DND-41 (cell line): ENCODE results near the gene GLIS2.

Experiments used
- ATAC-seq: fragments of 200-7000 bp; cut with Tn5 transposase; 3 replicates; pipeline ENCODE4 v1.9.1; 2021; ENCODE audit warnings: low read depth; ENCODE audit not compliant: insufficient read depth
- DNase-seq: peaks from one replicate; pipeline ENCODE4 v3.0.0-alpha.2; 2020
- H2AFZ ChIP-seq: 2 replicates; pipeline ENCODE4 v1.6.0; 2012; ENCODE audit warnings: low read depth, low read length
- H3K27ac ChIP-seq: 2 replicates; pipeline ENCODE4 v1.5.1; 2012; ENCODE audit warnings: low read length, inconsistent platforms
- H3K27me3 ChIP-seq: fragments of 200-600 bp; sonication (generic); 2 replicates; pipeline ENCODE4 v1.6.0; 2012; ENCODE audit warnings: low read length, mild to moderate bottlenecking, inconsistent platforms; ENCODE audit not compliant: insufficient read depth, poor library complexity
- H3K36me3 ChIP-seq: 2 replicates; pipeline ENCODE4 v1.5.1; 2012; ENCODE audit warnings: low read length, inconsistent platforms; ENCODE audit not compliant: insufficient read depth
- H3K4me1 ChIP-seq: 2 replicates; pipeline ENCODE4 v1.5.1; 2012; ENCODE audit warnings: mild to moderate bottlenecking, low read length; ENCODE audit not compliant: insufficient read depth
- H3K4me2 ChIP-seq: 2 replicates; pipeline ENCODE4 v1.6.0; 2012; ENCODE audit warnings: mild to moderate bottlenecking, moderate library complexity, low read length, inconsistent platforms; ENCODE audit not compliant: insufficient read depth
- H3K4me3 ChIP-seq, 2 experiments: fragments of 200-600 bp in 1 of 2; shearing (Covaris generic) in 1 of 2; 2 replicates each; pipeline ENCODE4 v1.5.1; 2012 to 2016; ENCODE audit warnings: inconsistent platforms in 2 of 2, low read length in 2 of 2, mild to moderate bottlenecking in 2 of 2, low read depth in 1 of 2, moderate library complexity in 1 of 2
- H3K79me2 ChIP-seq: 2 replicates; pipeline ENCODE4 v1.6.0; 2012; ENCODE audit warnings: low read length, inconsistent platforms; ENCODE audit not compliant: insufficient read depth
- H3K9ac ChIP-seq: 2 replicates; pipeline ENCODE4 v1.6.0; 2012; ENCODE audit warnings: low read depth, mild to moderate bottlenecking, inconsistent platforms, low read length, moderate library complexity
- H3K9me3 ChIP-seq: 2 replicates; pipeline ENCODE4 v1.5.1; 2012; ENCODE audit warnings: low read length, moderate library complexity, mild to moderate bottlenecking, inconsistent platforms; ENCODE audit not compliant: insufficient read depth, severe bottlenecking
- H4K20me1 ChIP-seq: 2 replicates; pipeline ENCODE4 v1.6.0; 2012; ENCODE audit warnings: low read length; ENCODE audit not compliant: insufficient read depth
- EZH2 ChIP-seq: IDR thresholded peaks from 3 replicates; pipeline ENCODE4 v1.6.1; 2012; ENCODE audit warnings: borderline replicate concordance, low read depth, mild to moderate bottlenecking, moderate library complexity, low read length, inconsistent platforms; ENCODE audit not compliant: severe bottlenecking
- TF ChIP-seq, protein P1 (sequence below): IDR thresholded peaks from 2 replicates; pipeline ENCODE4 v1.5.1; 2012; ENCODE audit warnings: borderline replicate concordance, low read length, moderate library complexity, mild to moderate bottlenecking; ENCODE audit not compliant: poor library complexity, severe bottlenecking; ENCODE audit errors: extremely low read depth

GLIS2 gene

DNA sequence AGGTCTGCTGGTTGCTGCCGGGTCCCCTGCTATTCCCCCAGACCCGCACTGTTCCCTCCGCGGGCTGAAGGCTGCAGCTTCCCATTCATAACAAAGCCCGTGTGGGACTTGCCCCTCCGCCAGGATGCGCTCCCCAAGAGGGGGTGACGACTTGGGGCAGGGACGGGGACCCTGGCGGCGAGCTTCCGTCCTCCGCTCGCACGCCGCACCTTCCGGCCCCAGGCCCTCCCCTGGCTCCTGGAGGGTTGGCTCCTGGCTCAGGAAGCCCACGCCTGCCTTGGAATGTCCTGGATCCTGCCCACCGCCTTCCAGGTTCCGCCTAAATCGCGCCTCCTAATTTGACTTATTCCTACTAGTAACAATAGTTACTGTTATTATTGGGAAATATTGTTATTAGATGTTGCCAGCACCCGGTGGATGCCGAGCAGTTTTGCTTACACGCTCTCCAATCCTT, 42.0 kb upstream of the GLIS2 start:
- peak overlapping the region; percentile 88 for H3K9ac ChIP-seq
- H4K20me1 ChIP-seq = no peaks in the 10 kb centered on the region; the same call in 1 of the 2 replicates
- no peak for TF ChIP-seq EZH2
- TF ChIP-seq, protein P1, sequence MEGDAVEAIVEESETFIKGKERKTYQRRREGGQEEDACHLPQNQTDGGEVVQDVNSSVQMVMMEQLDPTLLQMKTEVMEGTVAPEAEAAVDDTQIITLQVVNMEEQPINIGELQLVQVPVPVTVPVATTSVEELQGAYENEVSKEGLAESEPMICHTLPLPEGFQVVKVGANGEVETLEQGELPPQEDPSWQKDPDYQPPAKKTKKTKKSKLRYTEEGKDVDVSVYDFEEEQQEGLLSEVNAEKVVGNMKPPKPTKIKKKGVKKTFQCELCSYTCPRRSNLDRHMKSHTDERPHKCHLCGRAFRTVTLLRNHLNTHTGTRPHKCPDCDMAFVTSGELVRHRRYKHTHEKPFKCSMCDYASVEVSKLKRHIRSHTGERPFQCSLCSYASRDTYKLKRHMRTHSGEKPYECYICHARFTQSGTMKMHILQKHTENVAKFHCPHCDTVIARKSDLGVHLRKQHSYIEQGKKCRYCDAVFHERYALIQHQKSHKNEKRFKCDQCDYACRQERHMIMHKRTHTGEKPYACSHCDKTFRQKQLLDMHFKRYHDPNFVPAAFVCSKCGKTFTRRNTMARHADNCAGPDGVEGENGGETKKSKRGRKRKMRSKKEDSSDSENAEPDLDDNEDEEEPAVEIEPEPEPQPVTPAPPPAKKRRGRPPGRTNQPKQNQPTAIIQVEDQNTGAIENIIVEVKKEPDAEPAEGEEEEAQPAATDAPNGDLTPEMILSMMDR = peak; percentile 48
- H3K4me1 ChIP-seq = peaks cover 29% of the 10 kb centered on the region
- peaks cover 11% of the 10 kb centered on the region for H3K36me3 ChIP-seq
- no peaks in the 10 kb centered on the region for H3K9me3 ChIP-seq
- DNase-seq (peak; percentile 52), ATAC-seq (peak; percentile 20)
- H3K27ac ChIP-seq = peak overlapping the region; percentile 45; the same call in 1 of the 2 replicates
- peaks cover 34% of the 10 kb centered on the region for H3K79me2 ChIP-seq
- peak overlapping the region; percentile 75 for H2AFZ ChIP-seq
- H3K4me3 ChIP-seq = peak overlapping the region; percentile 39 to 82; a peak in 3 of 4 replicates
- H3K4me2 ChIP-seq = peak overlapping the region; percentile 95
- no peaks in the 10 kb centered on the region for H3K27me3 ChIP-seq

DNA sequence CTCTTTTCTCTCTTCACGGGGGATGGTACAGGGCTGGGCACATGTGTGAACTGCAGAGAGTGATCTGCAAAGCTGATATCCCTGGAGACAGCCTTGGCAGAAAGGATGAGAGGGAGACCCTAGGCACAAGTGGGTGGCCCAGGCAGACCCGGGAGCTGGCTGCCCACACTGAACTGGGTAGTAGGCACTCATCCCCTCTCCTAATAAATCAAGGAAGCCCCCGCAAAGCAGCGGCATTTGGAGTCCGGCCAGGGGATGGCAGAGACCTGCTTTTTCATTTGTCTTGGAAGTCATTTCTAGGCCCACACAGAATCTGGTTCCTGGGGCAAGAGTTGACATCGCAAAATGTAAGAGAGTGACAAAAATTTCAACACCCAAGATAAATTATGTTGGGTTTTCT, 40.0 kb upstream of the GLIS2 start:
- Histone ChIP-seq H3K27ac (no peak overlapping the region), H3K4me3 (no peak overlapping the region), H3K36me3 (no peaks in the 10 kb centered on the region; the same call in 1 of the 2 replicates), H4K20me1 (no peaks in the 10 kb centered on the region), H3K9me3 (no peaks in the 10 kb centered on the region), H3K4me1 (peaks cover 20% of the 10 kb centered on the region), H3K9ac (no peak overlapping the region), H3K4me2 (no peak overlapping the region), H3K79me2 (peaks cover 16% of the 10 kb centered on the region), H2AFZ (no peak overlapping the region), H3K27me3 (no peaks in the 10 kb centered on the region)
- DNase-seq (no peak), ATAC-seq (no peak)
- TF ChIP-seq EZH2 = no peak
- TF ChIP-seq, protein P1 = no peak

DNA sequence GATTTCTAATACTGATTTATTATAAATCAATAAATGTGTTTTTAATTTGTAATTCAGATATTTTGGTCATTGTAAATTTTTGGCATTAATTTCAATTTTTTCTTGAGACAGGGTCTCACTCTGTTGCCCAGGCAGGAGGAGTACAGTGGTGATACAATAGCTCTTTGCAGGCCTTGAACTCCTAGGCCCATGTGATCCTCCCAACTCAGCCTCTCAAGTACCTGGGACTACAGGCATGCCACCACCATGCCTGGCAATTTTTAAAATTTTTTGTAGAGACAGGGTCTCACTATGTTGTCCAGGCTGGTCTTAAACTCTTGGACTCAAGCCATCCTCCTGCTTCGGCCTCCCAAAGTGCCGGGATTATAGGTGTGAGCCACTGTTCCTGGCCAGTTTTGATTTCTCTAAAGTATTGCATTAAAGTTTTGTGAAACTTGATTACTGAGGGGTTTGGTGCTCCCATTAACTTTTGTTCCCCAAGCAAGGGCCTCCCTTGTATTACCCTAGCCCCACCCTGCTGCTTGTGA, 37.8 kb upstream of the GLIS2 start:
- Histone ChIP-seq H3K4me3 (no peak overlapping the region), H3K4me1 (peaks cover 12% of the 10 kb centered on the region), H2AFZ (no peak overlapping the region), H3K9ac (no peak overlapping the region), H3K4me2 (no peak overlapping the region), H3K36me3 (no peaks in the 10 kb centered on the region), H3K27me3 (no peaks in the 10 kb centered on the region), H3K9me3 (no peaks in the 10 kb centered on the region), H4K20me1 (no peaks in the 10 kb centered on the region), H3K79me2 (no peaks in the 10 kb centered on the region), H3K27ac (no peak overlapping the region)
- no peak for TF ChIP-seq EZH2
- TF ChIP-seq, protein P1 = no peak
- ATAC-seq (no peak), DNase-seq (no peak)
